ENCODE data around the gene PRSS33.

PRSS33 gene

DNA sequence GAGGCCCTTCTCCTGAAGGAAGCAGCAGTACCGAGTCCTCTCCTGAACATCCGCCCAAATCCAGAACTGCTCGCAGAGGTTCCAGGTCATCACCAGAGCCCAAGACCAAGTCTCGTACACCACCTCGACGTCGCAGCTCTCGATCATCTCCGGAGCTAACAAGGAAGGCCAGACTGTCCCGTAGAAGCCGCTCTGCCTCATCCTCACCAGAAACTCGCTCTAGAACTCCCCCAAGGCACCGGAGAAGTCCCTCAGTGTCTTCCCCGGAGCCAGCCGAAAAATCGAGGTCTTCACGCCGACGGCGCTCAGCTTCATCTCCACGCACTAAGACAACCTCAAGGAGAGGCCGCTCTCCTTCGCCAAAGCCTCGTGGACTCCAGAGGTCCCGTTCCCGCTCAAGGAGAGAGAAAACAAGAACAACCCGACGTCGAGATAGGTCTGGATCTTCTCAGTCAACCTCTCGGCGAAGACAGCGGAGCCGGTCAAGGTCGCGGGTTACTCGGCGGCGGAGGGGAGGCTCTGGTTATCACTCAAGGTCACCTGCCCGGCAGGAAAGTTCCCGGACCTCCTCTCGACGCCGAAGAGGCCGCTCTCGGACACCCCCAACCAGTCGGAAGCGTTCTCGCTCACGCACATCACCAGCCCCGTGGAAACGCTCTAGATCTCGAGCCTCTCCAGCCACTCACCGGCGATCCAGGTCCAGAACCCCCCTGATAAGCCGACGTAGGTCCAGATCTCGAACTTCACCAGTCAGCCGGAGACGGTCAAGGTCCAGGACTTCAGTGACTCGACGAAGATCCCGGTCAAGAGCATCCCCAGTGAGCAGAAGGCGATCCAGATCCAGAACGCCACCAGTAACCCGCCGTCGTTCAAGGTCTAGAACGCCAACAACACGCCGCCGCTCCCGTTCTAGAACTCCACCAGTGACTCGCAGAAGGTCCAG is 21.6 kb downstream of the PRSS33 start:
- no peak for DNase-seq (ENCODE audit: low read depth in 2 of 3, low spot score in 1 of 3)

DNA sequence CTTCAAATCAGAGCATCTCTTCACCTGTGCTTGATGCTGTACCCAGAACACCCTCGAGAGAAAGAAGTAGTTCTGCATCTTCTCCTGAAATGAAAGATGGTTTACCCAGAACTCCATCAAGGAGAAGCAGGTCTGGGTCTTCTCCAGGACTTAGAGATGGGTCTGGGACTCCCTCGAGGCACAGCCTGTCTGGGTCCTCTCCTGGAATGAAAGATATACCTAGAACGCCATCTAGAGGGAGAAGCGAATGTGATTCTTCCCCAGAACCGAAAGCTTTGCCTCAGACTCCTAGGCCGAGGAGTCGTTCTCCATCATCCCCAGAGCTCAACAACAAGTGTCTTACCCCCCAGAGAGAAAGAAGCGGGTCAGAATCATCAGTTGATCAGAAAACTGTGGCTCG is 22.6 kb downstream of the PRSS33 start:
- no peak for DNase-seq (ENCODE audit: low read depth in 2 of 3, low spot score in 1 of 3)

DNA sequence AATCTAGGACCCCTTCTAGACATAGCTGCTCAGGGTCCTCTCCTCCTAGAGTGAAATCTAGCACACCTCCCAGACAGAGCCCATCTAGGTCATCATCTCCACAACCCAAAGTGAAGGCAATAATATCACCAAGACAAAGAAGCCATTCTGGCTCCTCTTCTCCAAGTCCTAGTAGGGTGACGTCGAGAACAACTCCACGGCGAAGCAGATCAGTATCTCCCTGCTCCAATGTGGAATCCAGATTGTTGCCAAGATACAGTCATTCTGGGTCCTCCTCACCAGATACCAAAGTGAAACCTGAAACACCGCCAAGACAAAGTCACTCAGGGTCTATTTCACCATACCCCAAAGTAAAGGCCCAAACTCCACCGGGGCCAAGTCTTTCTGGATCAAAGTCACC is 24.2 kb downstream of the PRSS33 start:
- no peak for DNase-seq (ENCODE audit: low read depth in 2 of 3, low spot score in 1 of 3)

DNA sequence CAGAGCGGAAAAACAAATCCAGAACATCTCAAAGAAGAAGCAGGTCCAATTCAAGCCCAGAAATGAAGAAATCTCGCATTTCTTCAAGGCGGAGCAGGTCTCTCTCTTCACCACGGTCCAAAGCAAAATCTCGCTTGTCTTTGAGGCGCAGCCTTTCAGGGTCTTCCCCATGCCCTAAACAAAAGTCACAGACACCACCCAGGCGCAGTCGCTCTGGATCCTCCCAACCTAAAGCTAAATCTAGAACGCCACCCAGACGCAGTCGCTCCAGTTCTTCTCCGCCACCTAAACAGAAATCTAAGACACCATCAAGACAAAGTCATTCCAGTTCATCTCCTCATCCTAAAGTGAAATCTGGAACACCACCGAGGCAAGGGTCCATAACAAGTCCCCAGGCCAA is 24.6 kb downstream of the PRSS33 start:
- DNase-seq (ENCODE audit: low read depth in 2 of 3, low spot score in 1 of 3): no peak

DNA sequence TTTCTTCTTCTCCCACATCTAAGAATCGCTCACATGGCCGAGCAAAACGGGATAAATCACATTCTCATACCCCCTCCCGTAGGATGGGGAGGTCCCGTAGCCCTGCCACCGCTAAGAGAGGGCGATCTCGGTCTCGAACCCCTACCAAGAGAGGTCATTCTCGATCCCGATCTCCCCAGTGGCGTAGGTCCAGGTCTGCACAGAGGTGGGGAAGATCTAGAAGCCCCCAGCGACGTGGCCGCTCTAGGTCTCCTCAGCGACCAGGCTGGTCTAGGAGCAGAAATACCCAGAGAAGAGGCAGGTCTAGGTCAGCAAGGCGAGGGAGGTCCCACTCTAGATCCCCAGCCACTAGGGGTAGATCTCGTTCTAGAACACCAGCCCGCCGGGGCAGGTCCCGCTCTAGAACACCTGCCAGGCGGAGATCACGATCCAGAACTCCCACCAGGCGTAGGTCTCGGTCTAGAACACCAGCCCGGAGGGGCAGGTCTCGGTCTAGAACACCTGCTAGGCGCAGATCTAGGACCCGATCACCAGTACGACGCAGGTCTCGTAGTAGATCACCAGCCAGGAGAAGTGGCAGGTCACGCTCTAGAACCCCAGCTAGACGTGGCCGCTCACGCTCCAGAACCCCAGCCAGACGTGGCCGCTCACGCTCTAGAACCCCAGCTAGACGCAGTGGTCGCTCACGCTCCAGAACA is 25.3 kb downstream of the PRSS33 start:
- DNase-seq (ENCODE audit: low read depth in 2 of 3, low spot score in 1 of 3): no peak

DNA sequence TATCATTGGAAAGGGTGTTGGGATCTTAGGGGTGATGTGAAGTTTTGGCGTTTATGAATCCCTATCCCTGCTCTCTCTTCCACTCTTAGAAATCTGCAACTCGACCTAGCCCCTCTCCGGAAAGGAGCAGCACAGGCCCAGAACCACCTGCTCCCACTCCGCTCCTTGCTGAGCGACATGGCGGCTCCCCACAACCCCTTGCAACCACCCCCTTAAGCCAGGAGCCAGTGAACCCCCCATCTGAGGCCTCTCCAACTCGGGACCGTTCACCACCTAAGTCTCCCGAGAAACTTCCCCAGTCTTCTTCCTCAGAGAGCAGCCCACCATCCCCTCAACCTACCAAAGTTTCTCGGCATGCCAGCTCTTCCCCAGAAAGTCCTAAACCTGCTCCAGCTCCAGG is 25.9 kb downstream of the PRSS33 start:
- DNase-seq (ENCODE audit: low read depth in 2 of 3, low spot score in 1 of 3): no peak

DNA sequence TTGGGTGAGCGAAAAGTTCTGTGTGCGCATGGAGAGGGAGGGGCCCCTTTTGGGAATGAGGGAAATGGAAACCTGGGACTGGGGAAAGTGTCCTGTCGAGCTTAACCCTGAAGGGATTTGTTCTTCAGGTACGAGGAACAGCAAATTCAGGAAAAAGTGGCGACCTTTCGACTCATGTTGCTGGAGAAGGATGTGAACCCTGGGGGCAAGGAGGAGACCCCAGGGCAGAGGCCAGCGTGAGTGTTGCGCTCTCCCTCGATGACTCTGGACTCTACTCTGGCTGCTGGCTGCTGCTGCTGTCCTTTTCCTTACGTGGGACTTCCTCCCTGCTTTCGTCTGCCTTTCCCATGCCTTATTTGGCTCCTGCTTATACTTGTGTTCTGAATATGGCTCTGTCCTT is 30.0 kb downstream of the PRSS33 start:
- DNase-seq (ENCODE audit: low read depth in 2 of 3, low spot score in 1 of 3): no peak

DNA sequence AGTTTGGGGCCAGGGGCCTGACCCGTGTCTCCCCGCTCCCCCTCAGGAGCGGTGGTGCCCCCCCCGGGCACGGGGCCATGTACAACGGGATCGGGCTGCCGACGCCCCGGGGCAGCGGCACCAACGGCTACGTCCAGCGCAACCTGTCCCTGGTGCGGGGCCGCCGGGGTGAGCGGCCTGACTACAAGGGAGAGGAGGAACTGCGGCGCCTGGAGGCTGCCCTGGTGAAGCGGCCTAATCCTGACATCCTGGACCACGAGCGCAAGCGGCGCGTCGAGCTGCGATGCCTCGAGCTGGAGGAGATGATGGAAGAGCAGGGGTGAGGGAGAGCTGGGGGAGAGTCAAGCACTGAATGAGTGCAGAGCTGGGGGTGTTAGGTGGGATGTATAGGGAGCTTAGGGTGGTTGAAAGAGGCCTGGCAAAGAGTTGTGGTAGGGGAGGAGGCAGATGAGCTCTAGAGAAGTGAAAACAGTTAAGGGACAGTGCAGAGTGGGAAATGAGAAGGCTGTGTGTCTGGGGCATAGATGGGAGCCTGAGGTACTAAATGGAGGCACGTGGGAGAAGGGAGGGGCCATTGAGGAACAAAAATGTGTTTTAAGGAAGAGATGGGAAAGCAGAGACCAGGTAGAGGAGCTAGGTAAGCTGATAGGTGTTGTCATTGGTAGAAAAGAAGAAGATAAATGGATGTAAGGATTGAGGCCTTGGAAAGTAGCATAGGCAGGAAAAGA is 30.9 kb downstream of the PRSS33 start:
- DNase-seq (ENCODE audit: low read depth in 2 of 3, low spot score in 1 of 3): no peak

DNA sequence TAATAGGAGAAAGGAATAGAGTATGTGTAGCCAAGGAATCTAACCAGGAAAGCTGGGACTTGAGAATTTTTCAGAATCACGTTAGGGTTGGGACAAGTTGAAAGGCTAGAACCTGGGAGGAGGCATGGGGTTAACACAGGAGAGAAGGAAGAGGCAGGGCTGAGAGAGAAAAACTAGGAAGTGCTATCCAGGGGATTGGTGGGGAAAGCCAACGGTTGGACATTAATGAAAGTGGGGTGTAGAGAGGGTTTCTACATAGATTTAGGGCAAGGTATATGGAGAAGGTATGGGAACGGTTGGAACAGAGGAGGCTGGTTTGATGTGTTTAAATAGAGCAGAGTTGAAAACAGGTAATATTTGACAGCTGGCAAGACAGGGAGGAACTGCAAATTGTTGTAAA is 32.2 kb downstream of the PRSS33 start:
- DNase-seq (ENCODE audit: low read depth in 2 of 3, low spot score in 1 of 3): no peak

DNA sequence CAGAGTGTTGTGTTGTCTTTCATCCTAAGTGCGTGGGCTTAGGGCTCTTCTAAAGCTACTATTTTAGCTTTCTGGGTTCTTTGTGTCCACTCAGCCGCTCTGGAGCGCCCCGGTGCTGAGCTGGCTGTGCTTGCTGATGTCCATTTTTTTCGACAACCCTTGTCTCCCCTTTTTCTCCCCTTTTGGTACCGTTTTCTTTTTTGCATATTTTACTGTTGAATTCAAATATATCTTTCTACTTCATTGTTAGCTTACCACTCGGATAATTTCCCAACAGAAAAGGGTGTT is 33.7 kb downstream of the PRSS33 start:
- DNase-seq (ENCODE audit: low read depth in 2 of 3, low spot score in 1 of 3): no peak

DNA sequence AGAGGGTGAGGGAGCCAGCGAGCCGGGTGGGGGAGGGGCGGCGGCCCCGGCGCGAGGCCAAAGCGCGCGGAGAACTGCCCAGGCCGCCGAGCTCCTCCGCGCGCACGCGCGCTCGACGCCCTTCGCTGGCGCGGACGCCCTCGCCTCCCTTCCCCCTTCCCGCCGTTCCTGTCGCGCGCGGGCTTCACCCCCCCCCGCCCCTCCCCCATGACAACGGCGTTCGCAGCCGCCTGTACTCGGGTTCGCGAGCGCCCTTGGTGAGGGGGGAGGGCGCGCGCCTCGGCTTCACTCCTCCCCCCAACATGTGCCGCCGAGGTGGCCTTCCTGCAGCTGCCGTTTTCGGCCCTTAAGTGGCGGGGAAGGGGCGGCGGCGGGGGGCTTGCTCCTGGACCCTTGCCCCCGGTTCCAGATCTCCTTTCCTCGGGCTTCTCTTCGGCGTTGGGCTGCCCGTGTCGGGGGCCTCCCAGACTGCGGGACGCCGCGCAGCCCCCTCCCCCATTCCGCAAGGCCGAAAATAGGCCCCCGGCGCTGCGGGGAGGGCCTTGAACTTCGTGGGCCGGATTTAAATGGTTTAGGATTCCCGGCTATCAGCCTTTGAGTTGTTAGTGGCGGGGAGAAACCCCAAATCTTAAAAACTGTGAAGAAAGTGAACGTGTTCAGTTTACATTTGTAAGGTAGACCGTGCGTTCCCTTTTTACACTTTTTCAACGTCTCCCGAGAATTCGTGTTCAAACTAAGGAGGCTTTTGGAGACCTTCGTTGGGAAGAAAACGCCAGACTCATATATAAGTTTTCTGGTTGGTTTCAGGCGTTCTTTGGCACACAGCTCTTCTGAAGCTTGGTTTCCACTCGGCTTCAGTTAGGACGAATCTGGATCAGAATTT is 34.3 kb downstream of the PRSS33 start:
- peak in 2 of 3 donors; percentile 50 to 77 for DNase-seq (ENCODE audit: low read depth in 2 of 3, low spot score in 1 of 3)

DNA sequence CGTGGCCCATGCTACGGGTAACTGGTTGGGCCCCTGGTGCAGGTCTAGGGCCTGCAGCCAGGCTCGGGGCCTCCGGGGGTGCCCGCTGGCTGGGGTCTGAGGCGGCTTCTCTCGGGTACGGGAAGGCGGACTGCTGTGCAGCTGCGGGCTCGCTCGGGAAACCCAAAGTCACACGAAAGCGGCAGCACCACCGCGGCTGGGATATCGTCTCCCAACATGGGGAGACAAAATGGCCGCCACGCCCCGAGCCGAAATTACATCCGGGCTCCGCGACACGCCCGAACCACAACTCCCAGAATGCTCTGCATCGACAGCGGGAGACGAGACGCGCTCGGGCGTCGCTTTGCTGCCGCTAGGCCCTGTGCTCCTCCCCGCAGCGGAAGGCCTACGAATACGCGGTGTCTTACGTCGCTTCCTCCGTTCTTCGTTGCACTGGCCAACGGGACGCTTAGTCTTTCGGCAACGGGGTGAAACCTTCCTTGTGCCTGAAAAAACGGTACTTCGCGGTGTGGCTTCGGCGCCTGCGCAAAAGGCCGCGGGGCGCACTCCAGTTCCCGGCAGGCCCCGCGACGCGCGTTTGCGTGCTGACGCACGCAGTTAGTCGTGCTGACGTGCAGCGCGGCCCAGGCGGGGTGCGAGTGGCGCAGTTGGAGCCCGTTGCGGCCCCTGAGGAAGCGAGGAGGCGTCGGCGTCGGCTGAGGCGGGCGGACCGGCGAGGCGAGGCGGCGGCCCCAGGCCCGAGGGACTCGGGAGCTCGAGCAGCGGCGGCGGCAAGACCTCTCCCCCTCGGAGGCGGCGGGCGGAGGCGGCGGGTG is 35.1 kb downstream of the PRSS33 start, which contains the start of gene SRRM2:
SRRM2 (plus strand) TSS at position 604 of the 815 bp plus-strand sequence. CDS start 3,727 bp downstream, outside the sequence.
- peak; percentile 86 to 92 (median 92) for DNase-seq (ENCODE audit: low read depth in 2 of 3, low spot score in 1 of 3)

DNA sequence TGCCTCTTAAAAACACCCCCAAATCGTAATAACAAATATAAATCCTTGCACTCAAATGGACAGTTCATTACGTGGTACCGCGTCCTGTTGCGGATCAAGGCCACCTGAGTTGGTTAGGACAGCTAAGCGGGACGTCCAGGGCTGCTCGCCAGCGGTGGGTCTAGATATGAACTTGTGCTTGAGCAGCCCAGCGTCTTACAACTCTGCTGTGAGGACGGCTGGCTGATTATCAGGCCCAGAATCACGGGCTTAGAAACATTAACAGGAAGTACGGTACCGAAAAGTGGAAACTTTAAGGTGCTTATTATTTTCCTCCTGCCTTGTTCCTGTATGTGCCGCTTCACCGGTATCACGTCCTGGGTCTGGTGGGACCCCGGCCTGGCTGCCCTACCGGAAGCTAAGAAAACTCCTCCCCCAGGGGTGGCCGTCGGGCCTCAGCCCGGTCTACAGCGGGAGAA is 35.8 kb downstream of the PRSS33 start:
- peak in 1 of 3 donors; percentile 50 for DNase-seq (ENCODE audit: low read depth in 2 of 3, low spot score in 1 of 3)

DNA sequence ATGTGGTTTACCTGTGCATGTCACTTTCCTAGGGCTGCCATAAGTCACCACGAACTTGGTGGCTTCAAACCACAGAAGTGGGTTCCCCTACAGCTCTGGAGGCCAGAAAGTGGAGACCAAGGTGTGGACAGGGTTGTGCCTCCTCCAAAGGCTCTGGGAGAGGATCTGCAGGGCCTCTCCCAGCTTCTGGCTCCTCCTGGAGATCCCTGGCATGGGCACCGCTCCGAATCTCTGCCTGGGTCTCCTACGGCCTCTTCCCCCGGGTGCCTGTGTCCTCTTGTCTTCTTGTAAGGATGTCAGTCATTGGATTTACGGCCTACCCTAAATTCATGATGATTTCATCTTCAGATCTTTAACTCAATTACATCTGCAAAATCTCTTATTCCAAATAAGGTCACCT is 37.4 kb downstream of the PRSS33 start:
- no peak for DNase-seq (ENCODE audit: low read depth in 2 of 3, low spot score in 1 of 3)

DNA sequence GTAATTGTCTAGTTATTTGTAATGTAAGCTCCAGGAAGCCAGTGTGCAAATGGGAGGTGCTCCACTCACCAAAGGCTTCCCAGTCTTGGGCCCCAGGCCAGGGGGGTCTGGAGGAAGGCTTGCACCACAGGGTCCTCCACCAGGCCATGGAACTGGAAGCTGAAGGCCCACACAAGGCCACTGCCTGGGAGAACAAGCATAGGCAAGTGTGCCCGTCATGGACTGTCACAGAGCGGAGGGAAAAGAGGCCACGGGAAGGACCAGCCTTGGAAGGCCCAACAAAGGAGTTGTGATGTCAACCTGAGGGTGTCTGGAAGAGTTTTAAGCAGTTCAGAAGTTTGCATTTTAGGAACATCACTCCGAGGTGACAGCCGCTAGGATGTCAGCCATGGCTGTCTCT is 37.9 kb downstream of the PRSS33 start:
- DNase-seq (ENCODE audit: low read depth in 2 of 3, low spot score in 1 of 3): no peak

DNA sequence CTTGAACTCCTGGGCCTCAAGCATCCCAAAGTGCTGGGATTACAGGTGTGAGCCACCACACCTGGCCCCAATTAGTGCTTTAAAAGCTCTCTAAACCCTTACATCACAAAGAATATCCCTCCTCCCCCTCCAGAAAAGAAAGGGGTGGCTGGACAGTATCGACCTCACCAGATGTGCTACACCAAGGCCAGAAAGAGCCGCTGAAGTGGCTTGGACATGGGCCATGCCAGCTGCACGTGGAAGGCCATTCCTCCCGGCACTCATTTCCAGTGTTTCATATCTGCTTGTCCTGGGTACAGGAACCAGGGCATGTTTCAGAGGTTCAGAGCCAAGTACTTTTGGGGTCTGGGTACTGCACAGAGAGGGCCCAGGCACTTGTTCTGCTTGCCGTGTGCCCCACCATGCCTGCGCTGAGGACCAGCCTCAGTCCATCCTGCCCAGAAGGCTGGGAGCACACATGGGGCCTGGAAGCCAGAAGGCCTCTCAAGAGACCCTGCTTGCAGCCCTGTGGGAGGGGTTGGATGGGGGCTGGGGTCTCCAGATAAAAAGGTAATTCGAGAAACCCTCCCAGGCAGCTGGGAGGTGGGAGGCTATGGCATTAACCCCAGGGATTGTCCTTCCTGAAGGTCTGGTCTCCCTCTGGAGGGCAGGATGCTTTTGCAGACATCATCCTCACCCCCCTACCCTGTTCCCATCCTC is 38.5 kb downstream of the PRSS33 start:
- no peak for DNase-seq (ENCODE audit: low read depth in 2 of 3, low spot score in 1 of 3)

DNA sequence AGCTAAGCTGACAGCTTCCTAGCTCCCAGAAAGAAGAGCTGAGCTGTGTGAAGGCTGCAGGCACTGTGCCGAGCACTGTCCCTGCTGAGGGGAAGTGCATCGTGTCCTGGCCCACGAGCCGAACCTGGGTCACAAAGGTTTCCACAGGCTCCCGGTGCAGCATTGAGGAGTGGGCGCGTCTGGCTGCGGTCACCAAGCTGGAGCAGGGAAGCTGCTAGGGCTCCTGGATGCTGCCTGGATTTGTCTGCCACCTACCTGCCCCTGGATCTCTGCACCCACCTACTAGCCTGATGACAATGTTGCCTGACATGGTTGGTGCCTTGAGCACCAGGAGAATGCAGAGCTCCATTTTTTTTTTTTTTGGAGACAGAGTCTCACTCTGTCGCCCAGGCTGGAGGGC is 41.4 kb downstream of the PRSS33 start:
- DNase-seq (ENCODE audit: low read depth in 2 of 3, low spot score in 1 of 3): no peak

DNA sequence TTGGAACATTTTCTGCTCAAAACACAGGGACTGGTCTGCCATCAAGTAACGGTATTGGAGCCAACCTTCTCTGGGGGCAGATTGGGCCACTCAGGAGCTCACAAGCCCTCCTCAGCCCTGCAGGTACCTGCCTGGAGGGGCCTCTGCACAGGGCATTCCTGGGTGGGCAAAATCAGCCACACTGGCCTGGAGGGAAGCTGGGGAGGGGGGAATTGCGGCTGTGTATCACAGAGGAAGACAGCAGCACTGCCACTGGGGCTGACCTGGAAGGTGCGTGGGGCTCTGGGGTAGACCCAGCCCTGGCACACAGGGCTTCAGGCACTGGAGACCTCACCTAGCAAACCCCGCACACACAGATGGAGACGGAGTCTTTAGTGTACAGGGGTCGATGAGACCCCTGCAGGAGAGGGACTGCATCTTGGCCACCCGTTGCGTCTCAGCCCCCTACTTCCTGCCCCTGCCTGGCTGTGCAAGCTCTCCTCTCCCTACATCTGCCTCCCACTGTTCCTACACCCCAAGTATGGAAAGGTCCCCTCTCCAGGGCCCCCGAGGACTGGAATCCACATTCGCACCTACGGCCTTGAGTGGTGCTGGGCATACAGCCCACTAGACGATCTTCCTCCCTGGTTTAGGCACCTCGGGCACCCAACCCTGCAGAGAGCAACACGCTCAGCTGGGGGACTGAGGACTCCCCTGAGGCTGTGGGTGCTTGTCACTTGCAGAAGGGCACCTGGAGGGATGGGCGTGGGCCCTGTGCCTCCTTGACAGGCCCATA is 42.1 kb downstream of the PRSS33 start:
- DNase-seq (ENCODE audit: low read depth in 2 of 3, low spot score in 1 of 3): no peak

DNA sequence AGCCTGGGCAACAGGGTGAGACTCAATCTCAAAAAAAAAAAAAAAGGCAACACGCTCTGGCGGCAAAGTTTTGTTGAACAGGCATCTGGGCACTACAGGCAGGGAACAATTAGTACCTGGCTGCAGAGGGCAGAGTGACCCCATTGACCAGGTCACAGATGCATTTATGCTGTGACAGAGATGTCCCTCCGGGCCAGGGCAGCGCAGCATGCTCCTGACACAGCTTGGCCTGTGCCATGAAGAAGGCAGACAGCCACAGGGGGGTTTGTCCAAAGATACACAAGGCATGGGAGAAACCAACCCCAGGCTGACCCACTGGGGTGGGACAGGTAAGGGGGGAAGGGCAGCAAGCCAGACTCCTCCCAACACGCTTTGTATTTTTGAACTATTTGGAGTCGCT is 42.6 kb downstream of the PRSS33 start:
- DNase-seq (ENCODE audit: low read depth in 2 of 3, low spot score in 1 of 3): no peak

Data from stimulated activated CD4-positive, alpha-beta T cell treated with anti-CD3 and anti-CD28 coated beads, Interleukin-12 subunit alpha, Interleukin-12 subunit beta, amount 100 ng/mL, for 48 hours (primary cell).